Stimulated activated CD4-positive, alpha-beta T cell treated with anti-CD3 and anti-CD28 coated beads, TNF-alpha, amount 100 ng/mL, for 48 hours (primary cell): Measurements from ENCODE around the gene STK17B.

Experiments used
- DNase-seq, 3 donors: peaks; one replicate each; pipeline ENCODE4 v3.0.0-alpha.2; 2020; ENCODE audit warnings: low read depth in 3 of 3

Gene STK17B

GRCh38 chr2:196159221-196159892 lies 12.0 kb downstream of the STK17B start:
- DNase-seq, result no peak

- DNase-seq, result no peak
Observed at GRCh38 chr2:196155575-196155974, 15.8 kb downstream of the STK17B start.

- no peak for DNase-seq
Observed at GRCh38 chr2:196153480-196153879, 17.9 kb downstream of the STK17B start.

DNA sequence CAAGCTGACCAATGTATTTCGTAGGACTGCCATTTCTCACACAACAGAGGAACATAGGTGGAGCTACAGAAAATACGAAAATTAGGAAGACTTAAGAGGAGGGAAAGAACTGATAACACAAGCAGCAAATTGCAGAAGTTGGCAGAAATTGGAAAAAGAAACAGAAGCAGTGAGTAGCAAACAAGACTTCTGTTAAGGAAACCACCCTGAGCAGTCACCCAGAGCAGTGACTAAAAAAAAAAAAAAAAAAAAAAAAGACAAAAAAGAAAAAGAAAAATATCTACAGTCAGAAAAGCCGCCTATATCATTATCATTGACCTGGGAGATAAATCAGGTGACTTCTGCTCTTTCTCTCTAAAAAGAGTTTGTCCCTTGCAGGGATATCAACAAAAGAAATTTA lies 21.4 kb downstream of the STK17B start:
- no peak for DNase-seq

GRCh38 chr2:196148736-196149135 lies 22.6 kb downstream of the STK17B start:
- no peak for DNase-seq

DNA sequence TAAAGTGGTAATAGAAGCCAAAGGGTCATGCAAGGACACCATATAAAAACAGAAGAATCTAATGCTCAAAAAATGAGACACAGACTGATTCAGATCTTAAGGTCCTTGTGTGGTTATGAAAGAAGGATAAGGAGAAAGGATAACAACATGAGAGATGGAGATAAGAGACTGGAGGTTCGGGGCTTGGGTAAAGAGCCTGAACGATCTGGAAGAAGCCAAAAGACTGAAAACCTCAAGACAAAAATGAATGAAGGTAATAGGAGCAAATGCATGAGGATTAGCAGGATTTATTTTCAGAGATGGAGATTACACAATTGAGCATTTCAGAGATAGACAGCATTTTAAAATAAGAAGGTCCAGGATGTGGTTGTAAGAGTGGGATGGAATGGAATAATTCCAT lies 26.1 kb downstream of the STK17B start:
- DNase-seq, result no peak

- DNase-seq, result no peak
Observed at GRCh38 chr2:196144513-196145126, 26.8 kb downstream of the STK17B start.

DNA sequence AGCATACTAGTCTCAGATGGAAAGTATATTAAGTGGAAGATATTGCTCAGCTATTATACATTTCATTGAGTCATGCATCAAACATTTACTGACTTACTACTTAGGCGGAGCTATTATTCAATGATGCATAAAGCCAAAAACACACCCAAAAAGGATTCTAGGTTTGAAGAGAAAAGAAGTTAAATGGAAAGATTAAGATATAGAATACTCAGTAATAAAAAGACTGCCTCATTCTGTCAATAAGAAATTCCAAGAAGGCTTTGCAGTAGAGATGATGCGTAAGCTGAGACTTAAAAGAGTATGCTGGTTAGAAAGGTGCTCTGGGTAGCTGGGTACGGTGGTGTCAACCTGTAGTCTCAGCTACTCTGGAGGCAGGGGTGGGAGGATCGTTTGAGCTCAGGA lies 27.6 kb downstream of the STK17B start:
- DNase-seq, result no peak

DNA sequence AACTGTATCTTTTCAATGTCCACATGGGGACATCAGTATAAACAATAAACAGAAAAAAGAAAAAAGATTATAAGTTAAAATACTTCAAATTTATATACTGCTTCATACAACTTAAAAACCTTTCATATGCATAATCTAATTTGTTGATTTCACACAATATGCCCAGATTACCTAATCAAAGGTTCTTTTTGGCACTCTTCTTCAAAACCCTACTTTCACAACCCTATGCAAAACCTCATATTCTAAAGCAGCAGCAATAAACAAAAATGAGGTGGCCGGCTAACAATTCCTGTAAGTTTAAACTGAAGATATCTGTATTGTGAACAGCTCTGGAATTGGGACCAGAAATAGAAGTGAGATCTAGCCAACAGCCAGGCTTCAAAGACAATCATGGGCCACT lies 28.6 kb downstream of the STK17B start:
- DNase-seq, result no peak

DNA sequence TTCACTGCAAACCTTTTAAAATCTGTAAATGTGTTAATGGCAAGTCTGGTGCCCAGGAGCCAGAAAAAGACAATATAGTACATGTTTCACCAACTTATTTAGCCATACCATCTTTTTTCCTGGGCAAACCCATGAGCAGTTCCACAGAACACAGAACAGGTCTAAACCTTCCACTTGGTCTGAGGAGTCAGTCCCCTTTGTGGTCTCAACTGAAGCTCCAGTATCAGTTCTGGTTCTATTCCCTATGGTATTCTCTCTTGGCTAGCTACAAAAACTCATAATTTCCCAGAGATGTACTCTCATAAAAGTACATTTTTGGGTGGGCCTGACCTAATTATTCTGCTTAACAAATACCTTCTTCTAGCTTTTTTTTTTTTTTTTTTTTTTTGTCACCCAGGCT lies 31.2 kb downstream of the STK17B start:
- DNase-seq, result no peak

- no peak for DNase-seq
Observed at GRCh38 chr2:196137271-196137670, 34.1 kb downstream of the STK17B start.

- no peak for DNase-seq
Observed at GRCh38 chr2:196136151-196136550, 35.2 kb downstream of the STK17B start.

GRCh38 chr2:196131949-196132925 lies 39.1 kb downstream of the STK17B start:
- peak; percentile 24 to 32 (median 30) for DNase-seq

GRCh38 chr2:196131384-196131937 lies 39.9 kb downstream of the STK17B start:
- peak; percentile 48 to 65 (median 64) for DNase-seq

DNA sequence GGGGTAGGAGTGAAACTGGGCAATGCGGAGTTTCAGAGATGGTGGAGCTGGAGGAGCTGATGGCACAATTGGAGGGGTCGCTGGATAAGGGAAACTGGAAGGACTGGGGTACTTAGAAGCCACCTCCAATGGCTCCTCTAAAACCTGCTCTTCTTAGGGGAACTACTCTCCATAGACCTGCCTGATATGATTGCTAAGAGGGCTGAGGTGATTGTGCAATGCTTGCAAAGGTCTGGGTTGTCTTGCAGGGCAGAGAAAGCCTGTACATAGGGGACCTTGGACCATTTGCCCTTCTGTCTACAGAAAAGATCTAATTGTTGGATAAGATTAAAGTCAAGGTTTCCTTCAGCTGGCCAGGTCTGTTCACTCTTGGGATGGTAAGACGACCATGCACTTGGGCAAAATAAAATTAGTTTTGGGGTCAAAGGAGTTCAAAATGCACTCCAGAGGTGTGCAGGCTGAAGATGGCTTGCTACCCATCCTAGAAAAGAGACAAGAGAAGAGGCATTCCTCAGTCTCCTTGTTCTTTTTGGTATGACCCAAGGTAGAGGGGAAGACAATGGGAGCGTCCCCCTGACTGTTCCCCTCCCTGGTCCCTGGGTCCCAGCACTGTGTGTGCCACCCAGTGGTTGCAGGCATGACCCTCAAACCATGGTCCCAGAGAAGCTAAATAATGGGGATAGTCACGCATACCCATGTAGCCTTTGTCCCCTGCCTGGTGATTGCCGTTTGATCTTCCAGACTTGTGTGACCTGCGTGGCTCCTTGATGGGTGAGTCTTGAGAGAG lies 41.1 kb downstream of the STK17B start:
- DNase-seq, result no peak

GRCh38 chr2:196128749-196129148 lies 42.6 kb downstream of the STK17B start:
- no peak for DNase-seq

DNA sequence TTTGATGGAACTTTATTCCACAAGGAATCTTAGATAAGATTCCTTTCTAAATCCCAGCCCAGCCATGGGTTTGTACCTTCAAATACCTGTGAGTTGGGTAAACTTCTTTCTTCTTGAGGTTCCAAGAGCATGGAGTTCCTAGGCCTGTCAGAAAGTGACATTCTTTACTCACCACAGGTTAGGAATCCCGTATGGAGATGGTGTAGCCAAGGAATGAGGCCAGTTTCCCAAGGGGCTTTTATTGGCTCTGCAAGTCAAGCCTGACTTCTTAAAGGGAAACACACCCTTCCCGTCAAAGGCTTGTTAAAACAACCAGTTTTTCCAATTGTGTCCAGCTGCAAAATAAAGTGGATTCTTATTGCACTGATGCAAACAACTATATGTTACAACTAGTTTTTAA lies 45.8 kb downstream of the STK17B start:
- no peak for DNase-seq

DNA sequence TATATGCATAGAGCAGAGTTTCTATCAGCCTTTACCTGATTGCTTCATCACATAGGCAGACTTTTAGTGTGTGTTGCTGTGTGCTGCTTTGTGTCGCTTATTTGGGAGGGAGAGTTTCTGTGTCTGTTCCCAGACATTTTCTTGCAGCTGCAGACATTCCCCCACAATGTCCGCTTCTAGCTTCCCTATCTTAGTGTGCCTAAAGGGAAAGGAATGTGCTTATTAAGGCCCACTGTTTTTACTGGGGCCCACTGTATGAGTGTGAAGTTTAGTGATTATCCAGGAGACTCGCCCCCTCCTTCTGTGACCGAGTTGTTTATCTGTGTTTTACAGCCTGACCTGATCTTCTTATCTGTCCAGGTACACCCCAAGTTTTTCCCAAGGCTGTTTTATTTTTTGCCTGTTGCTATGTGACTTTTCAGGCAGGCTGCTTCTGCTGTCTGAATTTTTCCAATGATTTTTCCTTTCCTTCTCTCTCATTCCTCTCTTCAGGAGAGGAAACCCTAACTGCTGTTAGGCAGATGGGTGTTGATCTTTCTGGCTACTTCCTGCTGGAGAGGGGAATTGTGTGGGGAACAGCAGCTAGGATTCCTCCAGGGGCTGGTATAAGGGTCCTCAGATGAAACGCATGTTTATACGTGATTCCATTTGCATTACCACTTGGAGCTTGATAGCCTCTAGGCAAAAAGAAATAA lies 47.6 kb downstream of the STK17B start:
- no peak for DNase-seq

DNA sequence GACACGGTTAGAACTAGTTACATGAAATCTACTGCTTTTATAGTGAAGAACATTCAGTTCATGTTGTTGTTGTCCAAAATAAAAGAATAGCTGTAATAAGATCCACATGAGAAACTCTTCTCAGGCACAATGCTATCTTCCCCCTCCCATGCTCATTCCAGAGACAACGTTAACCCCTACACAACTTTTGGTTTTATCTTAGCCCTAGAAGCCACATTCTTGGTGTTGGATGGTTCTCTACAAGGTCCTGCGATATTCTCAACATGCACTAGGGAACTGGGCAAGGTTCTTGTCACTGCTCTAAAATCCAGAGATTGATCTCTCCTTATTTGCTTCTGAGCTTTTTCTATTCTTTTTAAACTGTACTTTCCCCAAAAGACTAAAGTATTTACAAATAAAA lies 51.5 kb downstream of the STK17B start:
- DNase-seq, result no peak

DNA sequence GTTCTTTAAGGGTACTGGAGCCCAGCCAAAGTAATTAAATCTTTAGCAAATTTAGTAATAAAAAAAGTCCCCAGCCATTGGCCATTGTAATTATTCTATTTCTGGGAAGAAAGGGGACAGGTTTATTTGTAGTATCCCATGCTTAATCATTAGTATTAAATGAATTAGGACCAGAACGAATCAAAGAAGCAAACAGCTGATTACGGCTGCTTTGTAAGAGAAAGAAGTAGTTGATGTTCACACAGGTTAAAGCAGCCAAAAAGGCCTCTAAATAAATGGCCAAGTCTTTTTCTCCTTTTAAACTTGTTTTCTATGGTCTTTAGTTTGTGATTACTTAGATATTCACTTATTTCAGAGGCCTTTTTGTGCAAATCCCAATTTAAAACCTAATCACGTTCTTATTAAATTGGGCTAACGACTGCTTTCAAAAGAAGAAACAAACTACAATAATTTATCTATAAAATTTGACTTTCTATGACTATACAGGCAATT lies 54.1 kb downstream of the STK17B start:
- DNase-seq, result no peak
